ENCODE results near the gene SMIM8.

DNA sequence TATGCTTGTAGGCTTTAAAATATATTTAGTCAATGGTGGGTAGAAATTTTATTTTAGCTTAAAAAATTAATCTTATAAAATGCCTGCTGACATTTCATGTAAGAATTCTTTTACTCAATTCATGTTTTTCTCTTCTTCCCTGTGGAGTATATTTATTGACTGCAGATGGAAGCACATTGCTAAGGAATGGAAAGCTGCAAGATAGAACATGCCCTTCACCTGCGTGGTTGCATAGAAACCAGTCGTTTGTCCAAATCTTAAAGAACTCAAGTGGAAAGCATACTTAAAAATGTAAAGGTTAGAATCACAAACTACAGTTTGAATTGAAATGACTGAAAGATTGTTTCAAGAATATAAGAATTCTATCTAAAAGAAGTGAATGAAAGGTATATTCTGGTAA, 52.9 kb downstream of the SMIM8 start:
- TF ChIP-seq, protein P1, sequence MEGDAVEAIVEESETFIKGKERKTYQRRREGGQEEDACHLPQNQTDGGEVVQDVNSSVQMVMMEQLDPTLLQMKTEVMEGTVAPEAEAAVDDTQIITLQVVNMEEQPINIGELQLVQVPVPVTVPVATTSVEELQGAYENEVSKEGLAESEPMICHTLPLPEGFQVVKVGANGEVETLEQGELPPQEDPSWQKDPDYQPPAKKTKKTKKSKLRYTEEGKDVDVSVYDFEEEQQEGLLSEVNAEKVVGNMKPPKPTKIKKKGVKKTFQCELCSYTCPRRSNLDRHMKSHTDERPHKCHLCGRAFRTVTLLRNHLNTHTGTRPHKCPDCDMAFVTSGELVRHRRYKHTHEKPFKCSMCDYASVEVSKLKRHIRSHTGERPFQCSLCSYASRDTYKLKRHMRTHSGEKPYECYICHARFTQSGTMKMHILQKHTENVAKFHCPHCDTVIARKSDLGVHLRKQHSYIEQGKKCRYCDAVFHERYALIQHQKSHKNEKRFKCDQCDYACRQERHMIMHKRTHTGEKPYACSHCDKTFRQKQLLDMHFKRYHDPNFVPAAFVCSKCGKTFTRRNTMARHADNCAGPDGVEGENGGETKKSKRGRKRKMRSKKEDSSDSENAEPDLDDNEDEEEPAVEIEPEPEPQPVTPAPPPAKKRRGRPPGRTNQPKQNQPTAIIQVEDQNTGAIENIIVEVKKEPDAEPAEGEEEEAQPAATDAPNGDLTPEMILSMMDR (IDR thresholded peaks at IDR 0.05) = no peak
- no peak for TF ChIP-seq POLR2A (IDR thresholded peaks at IDR 0.05)
